H1 (cell line): ENCODE measurements around the gene ST6GALNAC4. TPM values are rescaled to one million over a fixed set of nuclear protein-coding genes. Genes with fewer than 3 reads are reported as not detected.

ENCODE experiments used
- CTCF ChIA-PET: fragments of 300-600 bp; sonication (Branson Sonifier 250); formaldehyde crosslinking; loops from one replicate; lab custom pipeline; 2021; ENCODE audit not compliant: partially characterized antibody; lab: Charles Lee
- POLR2A ChIA-PET: fragments of 300-600 bp; sonication (Branson Sonifier 250); formaldehyde crosslinking; loops from one replicate; lab custom pipeline; 2021; ENCODE audit warnings: inconsistent platforms; ENCODE audit not compliant: partially characterized antibody; lab: Charles Lee
- DNase-seq, 2 experiments: peaks; one replicate each; pipeline versions ENCODE4 v3.0.0 to v3.0.0-alpha.2; 2010 to 2022; ENCODE audit warnings: low spot score in 2 of 2, low read depth in 1 of 2, mixed read lengths in 1 of 2
- FAIRE-seq: peaks from 2 replicates; lab custom pipeline; 2011; peaks lifted over from hg19 to GRCh38; lab: Jason Lieb, UNC
- H2AFZ ChIP-seq: 2 replicates; pipeline ENCODE4 v1.8.1; 2012; ENCODE audit warnings: low read length, inconsistent platforms
- H2AK5ac ChIP-seq: 2 replicates; pipeline ENCODE4 v1.6.1; 2013; ENCODE audit warnings: low read depth, low read length
- H2BK120ac ChIP-seq: replicated peaks from 2 replicates; pipeline ENCODE3; 2013; ENCODE audit warnings: low read depth, low read length, inconsistent platforms
- H2BK12ac ChIP-seq: 2 replicates; pipeline ENCODE4 v1.6.1; 2013; ENCODE audit warnings: low read depth, low read length
- H2BK15ac ChIP-seq: 2 replicates; pipeline ENCODE4 v1.6.1; 2013; ENCODE audit warnings: low read length
- H2BK20ac ChIP-seq: 2 replicates; pipeline ENCODE4 v1.6.1; 2013; ENCODE audit warnings: low read length
- H2BK5ac ChIP-seq: 2 replicates; pipeline ENCODE4 v1.6.1; 2013; ENCODE audit warnings: low read depth, low read length
- H3K14ac ChIP-seq: 2 replicates; pipeline ENCODE4 v1.6.1; 2013; ENCODE audit warnings: inconsistent platforms; ENCODE audit not compliant: insufficient read length
- H3K18ac ChIP-seq: 2 replicates; pipeline ENCODE4 v1.6.1; 2013; ENCODE audit warnings: low read length; ENCODE audit errors: extremely low read depth
- H3K23ac ChIP-seq: 2 replicates; pipeline ENCODE4 v1.6.1; 2013; ENCODE audit warnings: inconsistent platforms; ENCODE audit not compliant: insufficient read length
- H3K23me2 ChIP-seq: 2 replicates; pipeline ENCODE4 v1.6.1; 2013; ENCODE audit warnings: low read depth, low read length
- H3K27ac ChIP-seq: 2 replicates; pipeline ENCODE4 v1.6.1; 2011; ENCODE audit warnings: low read depth, low read length, inconsistent platforms
- H3K27me3 ChIP-seq, 4 experiments: replicated peaks in 1 of 4; 1 replicate in 1 of 4; 2 replicates in 3 of 4; pipeline versions ENCODE4 v1.6.1 to v1.8.1; 2011 to 2013; ENCODE audit warnings: low read length in 3 of 4, mild to moderate bottlenecking in 3 of 4, inconsistent platforms in 2 of 4, mixed read lengths in 2 of 4, moderate library complexity in 1 of 4; ENCODE audit not compliant: control insufficient read depth in 3 of 4, insufficient read depth in 3 of 4; ENCODE audit errors: extremely low read depth in 1 of 4
- H3K36me3 ChIP-seq, 4 experiments: 2 replicates each; pipeline versions ENCODE4 v1.6.1 to v1.8.1; 2011 to 2013; ENCODE audit warnings: mild to moderate bottlenecking in 4 of 4, low read length in 3 of 4, moderate library complexity in 2 of 4, control low read depth in 1 of 4, inconsistent platforms in 1 of 4; ENCODE audit not compliant: insufficient read depth in 4 of 4, control insufficient read depth in 2 of 4
- H3K4ac ChIP-seq: replicated peaks from 2 replicates; pipeline ENCODE3; 2013; ENCODE audit warnings: low read length, low read depth, mixed read lengths, inconsistent platforms; ENCODE audit not compliant: insufficient read length
- H3K4me1 ChIP-seq, 4 experiments: replicated peaks in 1 of 4; 1 replicate in 1 of 4; 2 replicates in 3 of 4; pipeline versions ENCODE4 v1.6.1 to v1.8.1; 2011 to 2013; ENCODE audit warnings: low read length in 3 of 4, inconsistent platforms in 2 of 4, mixed read lengths in 1 of 4; ENCODE audit not compliant: insufficient read depth in 4 of 4, control insufficient read depth in 3 of 4
- H3K4me2 ChIP-seq, 2 experiments: 2 replicates each; pipeline versions ENCODE4 v1.6.1 to v1.8.1; 2011 to 2013; ENCODE audit warnings: low read depth in 2 of 2, low read length in 2 of 2, control low read depth in 1 of 2, inconsistent platforms in 1 of 2, mild to moderate bottlenecking in 1 of 2; ENCODE audit not compliant: insufficient read depth in 1 of 2
- H3K4me3 ChIP-seq, 4 experiments: fragments of 200-600, 300-600 bp in 1 of 4; sonication (generic), shearing (Covaris generic), sonication (Bioruptor Twin) in 1 of 4; 2 replicates each; pipeline versions ENCODE4 v1.5.1 to v1.8.1; 2011 to 2016; ENCODE audit warnings: low read length in 4 of 4, low read depth in 3 of 4, control low read depth in 2 of 4, inconsistent platforms in 2 of 4, mild to moderate bottlenecking in 2 of 4, mixed read lengths in 1 of 4, moderate library complexity in 1 of 4; ENCODE audit not compliant: insufficient read depth in 2 of 4; ENCODE audit errors: extremely low read depth in 1 of 4
- H3K56ac ChIP-seq: replicated peaks from 2 replicates; pipeline ENCODE3; 2013; ENCODE audit warnings: low read depth, mild to moderate bottlenecking, mixed read lengths, low read length, inconsistent platforms; ENCODE audit not compliant: insufficient read length
- H3K79me1 ChIP-seq: 2 replicates; pipeline ENCODE4 v1.6.1; 2013; ENCODE audit warnings: low read depth, low read length, control low read depth
- H3K79me2 ChIP-seq, 2 experiments: 2 replicates each; pipeline versions ENCODE4 v1.6.1 to v1.8.1; 2012 to 2013; ENCODE audit warnings: low read length in 2 of 2, mild to moderate bottlenecking in 2 of 2, inconsistent platforms in 1 of 2; ENCODE audit not compliant: insufficient read depth in 2 of 2, control insufficient read depth in 1 of 2
- H3K9ac ChIP-seq, 4 experiments: replicated peaks in 1 of 4; 1 replicate in 1 of 4; 2 replicates in 3 of 4; pipeline versions ENCODE4 v1.6.1 to v1.8.1; 2011 to 2013; ENCODE audit warnings: low read depth in 3 of 4, low read length in 3 of 4, control low read depth in 2 of 4, mild to moderate bottlenecking in 2 of 4, moderate library complexity in 2 of 4, inconsistent platforms in 1 of 4; ENCODE audit errors: extremely low read depth in 1 of 4
- H3K9me3 ChIP-seq, 2 experiments: 2 replicates each; pipeline versions ENCODE4 v1.6.1 to v1.8.1; 2012 to 2013; ENCODE audit warnings: mild to moderate bottlenecking in 2 of 2, moderate library complexity in 2 of 2, control low read depth in 1 of 2, inconsistent platforms in 1 of 2, low read depth in 1 of 2, low read length in 1 of 2, mixed read lengths in 1 of 2; ENCODE audit not compliant: insufficient read depth in 2 of 2
- H4K20me1 ChIP-seq, 2 experiments: replicated peaks in 1 of 2; 2 replicates each; pipeline versions ENCODE3 to v1.8.1; 2011 to 2013; ENCODE audit warnings: inconsistent platforms in 2 of 2, low read length in 2 of 2, mild to moderate bottlenecking in 1 of 2; ENCODE audit not compliant: insufficient read depth in 2 of 2, control insufficient read depth in 1 of 2
- H4K5ac ChIP-seq: 2 replicates; pipeline ENCODE4 v1.6.1; 2013; ENCODE audit warnings: low read length, low read depth, mixed read lengths, inconsistent platforms; ENCODE audit not compliant: insufficient read length
- H4K8ac ChIP-seq: 2 replicates; pipeline ENCODE4 v1.8.0; 2013; ENCODE audit warnings: mild to moderate bottlenecking, moderate library complexity, low read length, inconsistent platforms; ENCODE audit not compliant: insufficient read depth; ENCODE audit errors: extremely low read depth
- H4K91ac ChIP-seq: replicated peaks from 2 replicates; pipeline ENCODE3; 2013; ENCODE audit warnings: low read length, mixed read lengths, inconsistent platforms; ENCODE audit not compliant: insufficient read length
- BCL11A ChIP-seq, 2 experiments: IDR thresholded peaks; one replicate each; pipeline ENCODE4 v1.6.1; 2011; ENCODE audit warnings: low read depth in 2 of 2, low read length in 2 of 2, mild to moderate bottlenecking in 2 of 2
- CEBPB ChIP-seq: IDR thresholded peaks from 2 replicates; pipeline ENCODE4 v1.6.1; 2012; ENCODE audit warnings: low read depth, low read length
- GTF2F1 ChIP-seq: IDR thresholded peaks from 2 replicates; pipeline ENCODE4 v1.6.1; 2012; ENCODE audit warnings: low read depth, low read length, improper control_type of control experiment, borderline replicate concordance
- KDM1A ChIP-seq: fragments of 200-600, 300-600 bp; sonication (generic); IDR thresholded peaks from 2 replicates; pipeline ENCODE4 v1.7.1; 2016; ENCODE audit warnings: mild to moderate bottlenecking, low read length, borderline replicate concordance
- MAFK ChIP-seq: IDR thresholded peaks from 2 replicates; pipeline ENCODE4 v1.6.1; 2012; ENCODE audit warnings: low read depth, mild to moderate bottlenecking, improper control_type of control experiment, low read length
- RFX5 ChIP-seq: IDR thresholded peaks from 2 replicates; pipeline ENCODE4 v1.6.1; 2011; ENCODE audit warnings: low read depth, low read length, improper control_type of control experiment, borderline replicate concordance
- WGBS, 2 experiments: shearing (Covaris generic) in 1 of 2; methylation state at CpG; one replicate each; pipeline versions ENCODE4 v1.1.6 to v1.1.7; 2013 to 2015; ENCODE audit warnings: low lambda C conversion rate in 2 of 2, mixed read lengths in 2 of 2, inconsistent platforms in 1 of 2, low coverage in 1 of 2, missing lambda C conversion rate in 1 of 2; ENCODE audit not compliant: insufficient replicate concordance in 2 of 2, insufficient coverage in 1 of 2, insufficient read length in 1 of 2; ENCODE audit errors: extremely low coverage in 1 of 2, missing lambda C conversion rate in 1 of 2; 5-methylcytosine and 5-hydroxymethylcytosine counted together
- polyA plus RNA-seq, 7 experiments: library from polyadenylated mRNA; depleted of rRNA in 3 of 7; stranded (reverse) in 5 of 7; unstranded in 2 of 7; fragments of >200 nt in 5 of 7; fragments of 200-250 nt in 2 of 7; gene quantifications; 1 replicate in 5 of 7; 2 replicates in 1 of 7; 4 replicates in 1 of 7; pipeline versions ENCODE4 v1.2.1 to v1.2.3, GENCODE V29; 2011 to 2013; ENCODE audit warnings: missing spikeins in 2 of 7, mixed read lengths in 2 of 7
- total RNA-seq: library from RNA; stranded (reverse); fragmentation: NEBNext Ultra II Directional; extraction: Animal tissue kit (Norgen Biotek cat#: 25700); gene quantifications from 2 replicates; pipeline ENCODE4 v1.2.1, GENCODE V29; 2021

Gene ST6GALNAC4
- total and polyA plus RNA-seq, 2 of the 8 experiments (the other 6 are each of a cell fraction or from before 2014, with no cell fraction given): 21.8 to 34.1 TPM

DNA sequence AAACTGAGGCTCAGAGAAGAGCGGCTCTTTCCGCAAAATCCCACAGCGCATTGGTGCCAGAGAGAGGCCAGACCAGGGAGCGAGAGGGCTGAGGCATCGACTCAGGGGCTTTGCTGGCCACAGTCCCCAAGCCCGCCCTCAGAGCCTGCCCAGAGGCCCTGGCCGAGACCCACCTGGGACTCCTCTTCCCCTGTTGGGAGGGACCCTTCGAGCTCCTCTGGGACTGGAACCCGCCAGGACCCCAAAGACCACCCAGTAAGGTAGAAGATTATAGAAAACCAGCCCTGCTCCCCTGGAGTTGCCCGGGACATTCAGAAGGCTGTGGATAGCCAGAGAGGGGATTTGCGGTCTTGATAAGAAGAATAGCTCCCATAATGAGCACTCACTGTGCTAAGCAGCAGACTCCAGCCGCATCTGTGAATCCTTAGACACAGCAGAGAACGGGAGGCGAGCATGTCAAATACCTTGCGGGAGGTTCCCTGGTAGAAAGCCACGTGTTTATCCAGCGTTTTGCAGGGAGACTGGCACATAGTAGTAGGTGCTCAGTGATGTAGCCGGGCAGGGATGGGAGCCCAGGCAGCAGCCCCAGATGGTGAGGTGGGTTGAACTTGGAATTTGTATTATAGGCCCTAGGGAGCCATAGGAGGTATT is 38.7 kb downstream of the ST6GALNAC4 start:
- H2BK15ac ChIP-seq: no peak overlapping the region
- H3K23me2 ChIP-seq: peaks cover 7% of the 10 kb centered on the region; the same call in 1 of the 2 replicates
- H3K79me2 ChIP-seq: no peaks in the 10 kb centered on the region
- DNase-seq (peak in 1 of 2 experiments; percentile 64), FAIRE-seq (no peak)
- WGBS, 2 experiments: 48% methylated on average over 14 of the region's 18 CpGs; no CpG with 5 or more reads in 1 of the 2 experiments
- H3K4ac ChIP-seq: no peak overlapping the region
- H4K91ac ChIP-seq: no peak overlapping the region
- peak overlapping the region; percentile 25 for H4K5ac ChIP-seq
- peak overlapping the region; percentile 54 for H4K8ac ChIP-seq
- CTCF ChIA-PET: interaction anchor here (0.6 to 2.2 kb wide), 12 partner anchors 9 to 112 kb away, joined by 3 to 18 read pairs (median 3); partner anchors contain the start of gene FPGS
- no peak overlapping the region for H3K56ac ChIP-seq
- H3K27ac ChIP-seq: no peak overlapping the region
- H3K4me3 ChIP-seq: peak overlapping the region; percentile 46 to 66 (median 58)
- POLR2A ChIA-PET: interaction anchor here (0.7 to 2.0 kb wide), 10 partner anchors 9 to 85 kb away, joined by 3 to 9 read pairs (median 4); partner anchors contain the start of gene ST6GALNAC6
- no peak overlapping the region; the same call in 1 of the 2 replicates for H3K18ac ChIP-seq
- no peak overlapping the region for H2BK12ac ChIP-seq
- peaks cover 0 to 1% of the 10 kb centered on the region in 2 experiments for H4K20me1 ChIP-seq
- no peak overlapping the region for H2BK20ac ChIP-seq
- peak overlapping the region; percentile 74 for H2AFZ ChIP-seq
- no peak overlapping the region for H2BK5ac ChIP-seq
- no peak overlapping the region for H3K14ac ChIP-seq
- H3K23ac ChIP-seq: no peak overlapping the region
- no peaks in the 10 kb centered on the region for H3K79me1 ChIP-seq
- H2AK5ac ChIP-seq: no peak overlapping the region
- peaks cover 0 to 10% (median 7%) of the 10 kb centered on the region in 4 experiments; a peak in 6 of 7 replicates for H3K4me1 ChIP-seq
- H3K36me3 ChIP-seq: no peaks in the 10 kb centered on the region
- H3K4me2 ChIP-seq: peak overlapping the region; percentile 72 to 79
- H3K9me3 ChIP-seq: no peaks in the 10 kb centered on the region
- H3K27me3 ChIP-seq: no peaks in the 10 kb centered on the region
- no peak overlapping the region for H2BK120ac ChIP-seq
- H3K9ac ChIP-seq: no peak overlapping the region
- no peak for TF ChIP-seq KDM1A
- no peak for TF ChIP-seq BCL11A (IDR thresholded peaks at IDR 0.05; ENCODE audit: low read depth in 2 of 2, low read length in 2 of 2)
- TF ChIP-seq RFX5: no peak
- TF ChIP-seq MAFK: no peak
- TF ChIP-seq CEBPB: no peak
- TF ChIP-seq GTF2F1: no peak
